Naive thymus-derived CD8-positive, alpha-beta T cell (primary cell): Measurements from ENCODE around the gene LRRC74A. TPM values are rescaled to one million over a fixed set of nuclear protein-coding genes. Genes with fewer than 3 reads are reported as not detected.

Experiments
- polyA plus RNA-seq, 3 donors: library from polyadenylated mRNA; unstranded; fragments of 300-500 nt; fragmentation: Illumina TruSeq; gene quantifications; one replicate each; pipeline ENCODE4 v1.2.3, GENCODE V29; 2021
- total RNA-seq, 8 experiments: library from RNA in 2 of 8; stranded (reverse) in 2 of 8; gene quantifications; one replicate each; pipeline ENCODE4 v1.2.3 and lab custom pipeline; 2021 to 2026

Gene LRRC74A
- total and polyA plus RNA-seq, 5 experiments from 2014 or later = 0.56 TPM; not detected in 4

Other genes with a start within 250 kb of the LRRC74A start
- gene VASH1, start 64.9 kb upstream of the LRRC74A start, total RNA-seq = 1 to 10 TPM; 3.6 to 4.8 TPM
- gene VASH1, start 64.9 kb upstream of the LRRC74A start, polyA plus RNA-seq = 1 to 10 TPM in 1 of 3 donors, under 1 TPM in 2; 0.22 to 1.3 (median 0.35) TPM
- gene ANGEL1, start 13.5 kb upstream of the LRRC74A start, total RNA-seq = 10 to 100 TPM; 30.7 to 32.2 TPM
- 10 to 100 TPM; 26.7 to 27.6 (median 27.5) TPM for gene ANGEL1, start 13.5 kb upstream of the LRRC74A start, polyA plus RNA-seq
- gene IRF2BPL, start 202.3 kb downstream of the LRRC74A start, total RNA-seq = 10 to 100 TPM; 24.6 to 26.5 TPM
- 1 to 10 TPM; 1.9 to 3.3 (median 3.2) TPM for gene IRF2BPL, start 202.3 kb downstream of the LRRC74A start, polyA plus RNA-seq